Medulla oblongata (tissue), 1 donor: Measurements from ENCODE around the gene NUTM2F.
"Not testable (repeated sequence)": the region's sequence is repeated elsewhere in the genome, so short reads cannot be mapped to it uniquely, and the experiment has no call there.

Source experiments
- DNase-seq: peaks from one replicate; pipeline ENCODE4 v3.0.0-alpha.2; 2015; ENCODE audit errors: extremely low spot score

NUTM2F gene

DNA sequence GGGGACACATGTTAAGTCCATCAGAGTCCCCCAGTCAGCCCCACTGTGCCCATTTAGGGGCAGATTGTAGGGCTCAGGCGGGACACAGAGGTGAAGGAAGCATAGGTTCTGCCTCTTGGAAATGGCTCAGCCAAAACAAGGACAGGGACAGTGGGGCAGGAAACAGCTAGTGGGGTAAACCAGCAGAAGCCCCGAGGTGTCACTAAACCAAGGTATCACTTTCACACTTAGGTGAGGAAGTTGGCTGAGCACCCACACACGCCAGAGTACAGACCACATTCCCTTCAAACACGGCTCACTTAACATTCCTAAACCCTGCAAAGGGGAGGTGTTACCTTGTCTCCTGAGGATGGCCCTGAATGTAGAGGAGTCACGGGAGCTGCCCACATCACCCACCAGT, 12.2 kb downstream of the NUTM2F start:
- DNase-seq, result not testable (repeated sequence)

DNA sequence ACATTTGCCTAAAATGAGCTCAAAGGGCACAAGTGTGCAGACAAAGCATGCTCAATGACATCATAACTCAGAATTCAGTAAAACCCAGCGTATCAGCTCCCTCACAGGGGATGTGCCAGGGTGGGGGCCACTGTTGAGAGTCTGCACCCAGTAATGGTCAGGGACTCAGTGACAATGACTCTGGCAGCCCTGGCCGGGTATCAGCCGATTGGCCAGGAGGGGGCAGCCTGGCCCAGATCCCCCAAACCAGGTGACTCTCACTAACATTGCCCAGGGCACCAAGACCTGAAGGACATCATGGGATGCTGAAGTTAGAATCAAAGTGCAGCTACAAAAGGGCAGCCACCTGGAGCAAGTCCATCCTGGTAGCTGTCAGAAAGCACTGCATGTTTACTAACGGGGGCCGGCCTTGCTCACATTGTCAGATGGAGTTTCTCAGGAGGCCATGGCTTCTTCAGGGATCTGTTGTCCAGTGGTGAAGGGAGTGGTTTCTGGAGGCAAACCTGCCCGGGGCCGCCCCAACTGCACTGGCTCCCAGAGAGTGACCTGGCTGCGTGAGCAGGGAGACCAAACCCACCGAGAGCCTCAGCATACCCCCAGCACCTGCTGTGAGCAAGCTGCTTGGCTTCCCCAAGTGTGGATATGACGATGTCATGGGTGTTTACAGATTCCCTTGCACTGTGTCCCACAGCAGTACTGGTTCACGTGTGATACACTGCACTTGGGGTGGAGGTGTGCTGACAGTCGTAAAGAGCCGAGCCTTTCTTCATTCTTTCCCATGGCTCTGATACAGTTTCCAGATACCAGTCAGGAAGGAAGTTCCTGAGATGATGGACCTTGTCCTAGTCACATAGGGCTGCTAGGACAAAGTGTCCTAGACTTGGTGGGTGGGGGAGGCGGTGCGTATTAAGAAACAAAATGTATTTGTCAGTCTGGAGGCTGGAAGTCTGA, 13.1 kb downstream of the NUTM2F start:
- DNase-seq, result not testable (repeated sequence)

- no peak for DNase-seq
Measured at GRCh38 chr9:94303321-94303720, 25.1 kb downstream of the NUTM2F start.

DNA sequence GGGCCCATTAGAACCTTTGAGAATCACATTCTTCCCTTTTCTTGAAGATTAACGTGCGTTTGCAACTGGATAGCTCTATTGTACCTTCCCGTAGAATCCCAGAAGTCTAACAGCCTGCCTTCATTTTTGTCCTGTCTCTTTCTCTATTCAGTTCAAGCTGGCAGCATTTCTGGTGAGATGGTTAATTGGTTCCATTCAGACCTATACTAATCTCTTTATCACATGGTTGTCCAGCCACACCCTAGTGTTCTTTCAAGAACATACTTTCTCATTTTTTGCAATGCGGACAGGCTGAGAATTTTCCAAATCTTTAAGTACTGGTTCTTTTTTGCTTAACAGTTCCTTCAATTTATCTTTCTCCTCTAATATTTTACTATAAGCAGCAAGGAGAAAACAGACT, 26.0 kb downstream of the NUTM2F start:
- DNase-seq, result no peak

GRCh38 chr9:94301583-94301982, 26.9 kb downstream of the NUTM2F start:
- DNase-seq, result no peak

DNA sequence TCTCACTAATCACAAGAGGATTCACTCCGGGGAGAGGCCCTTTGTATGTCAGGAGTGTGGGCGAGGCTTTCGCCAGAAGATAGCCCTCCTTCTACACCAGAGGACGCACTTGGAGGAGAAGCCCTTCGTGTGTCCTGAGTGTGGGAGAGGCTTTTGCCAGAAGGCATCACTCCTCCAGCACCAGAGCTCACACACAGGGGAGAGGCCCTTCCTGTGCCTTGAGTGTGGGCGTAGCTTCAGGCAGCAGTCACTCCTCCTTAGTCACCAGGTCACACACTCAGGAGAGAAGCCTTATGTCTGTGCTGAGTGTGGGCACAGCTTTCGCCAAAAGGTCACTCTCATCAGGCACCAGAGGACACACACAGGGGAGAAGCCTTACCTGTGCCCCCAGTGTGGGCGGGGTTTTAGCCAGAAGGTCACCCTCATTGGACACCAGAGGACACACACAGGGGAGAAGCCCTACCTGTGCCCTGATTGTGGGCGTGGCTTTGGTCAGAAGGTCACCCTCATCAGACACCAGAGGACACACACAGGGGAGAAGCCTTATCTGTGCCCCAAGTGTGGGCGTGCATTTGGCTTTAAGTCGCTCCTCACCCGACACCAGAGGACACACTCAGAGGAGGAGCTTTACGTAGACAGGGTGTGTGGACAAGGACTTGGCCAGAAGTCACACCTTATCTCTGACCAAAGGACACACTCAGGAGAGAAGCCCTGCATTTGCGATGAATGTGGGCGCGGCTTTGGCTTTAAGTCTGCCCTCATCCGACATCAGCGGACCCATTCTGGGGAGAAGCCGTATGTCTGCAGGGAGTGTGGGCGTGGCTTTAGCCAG, 27.8 kb downstream of the NUTM2F start:
- no peak for DNase-seq

- DNase-seq, result no peak
Measured at GRCh38 chr9:94298949-94299599, 29.4 kb downstream of the NUTM2F start.

DNA sequence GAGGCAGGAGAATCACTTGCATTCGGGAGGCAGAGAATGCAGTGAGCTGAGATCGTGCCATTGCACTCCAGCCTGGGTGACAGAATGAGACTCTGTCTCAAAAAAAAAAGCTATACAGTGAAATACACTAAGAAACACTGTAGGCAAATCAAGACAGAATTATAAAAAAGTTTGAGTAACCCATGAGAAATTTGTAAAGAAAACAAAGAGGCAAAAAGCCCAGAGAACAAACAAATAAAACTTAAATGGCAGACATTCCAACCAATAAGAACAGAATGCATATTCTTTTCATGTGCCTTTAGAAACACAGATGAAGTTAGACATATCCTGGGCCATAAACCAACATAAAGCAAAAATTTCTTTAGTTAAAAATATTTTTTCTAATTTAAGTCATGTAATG, 38.8 kb downstream of the NUTM2F start:
- no peak for DNase-seq

- no peak for DNase-seq
Measured at GRCh38 chr9:94287877-94288513, 40.4 kb downstream of the NUTM2F start.

DNA sequence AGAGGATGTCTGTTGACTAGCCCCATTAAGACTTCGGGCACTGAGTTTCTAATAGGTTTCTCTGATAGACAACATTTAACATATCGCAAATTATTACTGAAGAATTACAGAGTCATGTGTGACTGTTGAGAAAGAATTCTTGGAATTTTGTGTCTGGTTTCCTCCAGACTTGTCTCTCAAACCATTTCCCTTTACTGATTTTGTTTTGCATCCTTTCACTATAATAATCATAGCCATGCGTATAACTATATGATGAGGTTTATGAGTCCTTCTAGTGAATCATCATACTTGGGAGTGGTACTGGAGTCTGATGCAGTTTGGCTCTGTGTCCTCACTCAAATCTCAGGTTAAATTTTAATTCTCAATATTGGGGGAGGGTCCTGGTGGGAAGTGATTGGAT, 42.3 kb downstream of the NUTM2F start:
- DNase-seq, result no peak

- no peak for DNase-seq
Measured at GRCh38 chr9:94281101-94281500, 47.3 kb downstream of the NUTM2F start.

DNA sequence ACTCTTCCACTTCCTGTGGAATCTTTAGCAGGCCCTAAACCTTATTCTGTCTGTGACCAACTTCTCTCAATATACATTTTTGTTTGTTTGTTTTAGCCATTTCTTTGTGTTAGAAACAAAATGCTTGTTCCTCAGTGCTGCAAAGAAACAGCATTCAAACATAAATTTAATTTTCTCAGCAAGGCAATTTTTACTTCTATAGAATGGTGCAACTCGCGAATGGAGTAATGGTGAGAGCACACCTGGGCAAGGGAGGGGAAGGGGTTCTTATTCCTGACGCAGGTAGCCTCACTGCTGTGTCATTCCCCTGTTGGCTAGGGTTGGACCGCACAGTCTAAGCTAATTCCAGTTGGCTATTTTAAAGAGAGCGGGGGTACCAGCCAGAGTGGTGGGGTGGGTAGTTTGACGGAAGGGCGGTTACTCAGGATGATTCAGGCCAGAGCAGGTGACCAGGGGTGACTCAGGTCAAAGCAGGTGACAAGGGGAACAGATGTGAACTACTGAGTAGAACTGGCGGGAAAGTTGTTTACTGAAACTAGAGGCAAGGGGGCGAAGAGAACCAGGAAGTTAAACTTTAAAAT, 47.9 kb downstream of the NUTM2F start:
- DNase-seq, result no peak

- no peak for DNase-seq
Measured at GRCh38 chr9:94277885-94278536, 50.4 kb downstream of the NUTM2F start.

GRCh38 chr9:94277029-94277428, 51.4 kb downstream of the NUTM2F start:
- not testable (repeated sequence) for DNase-seq

DNA sequence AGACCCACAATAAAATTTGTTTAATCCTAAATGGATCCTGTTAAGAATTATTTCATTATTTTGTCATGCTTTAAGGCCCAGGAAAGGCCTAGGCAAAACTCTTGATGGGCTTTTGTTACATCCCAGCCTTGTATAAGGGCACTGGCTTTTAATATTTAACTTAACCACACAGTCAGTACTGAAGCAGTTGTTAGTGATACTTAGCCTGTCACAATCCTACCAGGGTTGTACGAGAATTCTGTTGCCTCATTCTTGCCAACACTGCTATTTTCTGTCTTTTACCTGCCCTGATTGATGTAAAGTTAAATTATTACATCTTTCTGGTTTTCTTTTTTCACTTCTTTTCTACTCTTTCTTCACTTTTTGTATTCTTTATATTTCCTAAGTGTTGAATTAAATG, 58.4 kb downstream of the NUTM2F start:
- no peak for DNase-seq

DNA sequence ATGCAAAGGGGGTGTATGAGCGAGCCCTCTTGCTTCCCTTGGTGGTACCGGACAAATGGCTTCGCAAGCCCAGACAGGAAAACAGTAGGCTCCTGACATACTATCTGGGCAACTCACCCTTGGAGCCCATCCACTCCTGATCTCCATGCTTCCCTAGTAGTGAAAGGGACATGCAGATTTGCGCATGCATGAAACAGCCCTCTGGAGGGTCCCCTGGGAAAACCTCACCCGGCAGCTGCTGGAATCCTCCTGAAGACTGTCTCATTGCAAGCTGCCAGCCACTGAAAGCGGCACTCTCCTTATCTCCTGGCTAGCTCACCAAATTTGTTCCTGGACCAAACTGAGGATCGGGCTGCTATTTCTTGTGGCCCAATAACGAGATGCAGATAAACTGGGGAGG, 59.2 kb downstream of the NUTM2F start:
- DNase-seq, result no peak
